ENCODE results near the gene CCBE1.

The CCBE1 gene

GRCh38 chr18:59592624-59593023 lies 104.6 kb downstream of the CCBE1 start:
- CTCF ChIA-PET = no interaction called here
- POLR2A ChIA-PET = no interaction called here
- DNase-seq (ENCODE audit: extremely low spot score) = no peak

GRCh38 chr18:59582395-59582794 lies 114.8 kb downstream of the CCBE1 start:
- ChIA-PET CTCF (interaction anchor here (2.4 kb wide), 1 partner anchor 241 kb away, joined by 5 read pairs; no protein-coding TSS in a partner anchor), POLR2A (no interaction called here)
- TF ChIP-seq CTCF (IDR thresholded peaks at IDR 0.05; ENCODE audit: control extremely low read depth, extremely low read depth, low read depth, missing control alignments) = no peak
- DNase-seq (ENCODE audit: extremely low spot score) = no peak

More at GRCh38 chr18:59592624-59593023, 104.6 kb downstream of the CCBE1 start:
- no peak for TF ChIP-seq CTCF (IDR thresholded peaks at IDR 0.05; ENCODE audit: control extremely low read depth, extremely low read depth, low read depth, missing control alignments)

- ChIA-PET CTCF (interaction anchor here (0.7 kb wide), 1 partner anchor 10 kb away, joined by 4 read pairs; no protein-coding TSS in a partner anchor), POLR2A (no interaction called here)
- no peak for DNase-seq (ENCODE audit: extremely low spot score)
- no peak for TF ChIP-seq CTCF (IDR thresholded peaks at IDR 0.05; ENCODE audit: control extremely low read depth, extremely low read depth, low read depth, missing control alignments)
Measured at GRCh38 chr18:59579509-59579908, 117.7 kb downstream of the CCBE1 start.

GRCh38 chr18:59577386-59577655 lies 119.9 kb downstream of the CCBE1 start:
- CTCF ChIA-PET = interaction anchor here (0.9 to 2.0 kb wide), 4 partner anchors 8 to 118 kb away, joined by 3 to 5 read pairs (median 4); no protein-coding TSS in a partner anchor
- no peak for DNase-seq (ENCODE audit: extremely low spot score)
- no peak for TF ChIP-seq CTCF (IDR thresholded peaks at IDR 0.05; ENCODE audit: control extremely low read depth, extremely low read depth, low read depth, missing control alignments)
- POLR2A ChIA-PET = no interaction called here

- no peak for DNase-seq (ENCODE audit: extremely low spot score)
- ChIA-PET POLR2A (no interaction called here), CTCF (interaction anchor here (0.9 to 2.0 kb wide), 4 partner anchors 8 to 117 kb away, joined by 3 to 5 read pairs (median 4); no protein-coding TSS in a partner anchor)
- no peak for TF ChIP-seq CTCF (IDR thresholded peaks at IDR 0.05; ENCODE audit: control extremely low read depth, extremely low read depth, low read depth, missing control alignments)
Measured at GRCh38 chr18:59576541-59577385, 120.5 kb downstream of the CCBE1 start.

- POLR2A ChIA-PET = no interaction called here
- CTCF ChIA-PET = interaction anchor here (1.9 to 2.0 kb wide), 3 partner anchors 9 to 25 kb away, joined by 4 to 5 read pairs (median 5); no protein-coding TSS in a partner anchor
- DNase-seq (ENCODE audit: extremely low spot score) = no peak
- no peak for TF ChIP-seq CTCF (IDR thresholded peaks at IDR 0.05; ENCODE audit: control extremely low read depth, extremely low read depth, low read depth, missing control alignments)
Measured at GRCh38 chr18:59575995-59576394, 121.2 kb downstream of the CCBE1 start.

Data from GM10248 (cell line).